GM18499 (cell line): ENCODE results near the gene MON1A.
"Not testable (repeated sequence)": the region's sequence is repeated elsewhere in the genome, so short reads cannot be mapped to it uniquely, and the experiment has no call there.

Source experiments
- ATAC-seq: cut with Tn5 transposase; IDR thresholded peaks from one replicate; pipeline ENCODE4 v1.9.1; 2021; ENCODE audit warnings: moderate number of reproducible peaks; ENCODE audit not compliant: insufficient read depth, unreplicated experiment

MON1A gene, protein sequence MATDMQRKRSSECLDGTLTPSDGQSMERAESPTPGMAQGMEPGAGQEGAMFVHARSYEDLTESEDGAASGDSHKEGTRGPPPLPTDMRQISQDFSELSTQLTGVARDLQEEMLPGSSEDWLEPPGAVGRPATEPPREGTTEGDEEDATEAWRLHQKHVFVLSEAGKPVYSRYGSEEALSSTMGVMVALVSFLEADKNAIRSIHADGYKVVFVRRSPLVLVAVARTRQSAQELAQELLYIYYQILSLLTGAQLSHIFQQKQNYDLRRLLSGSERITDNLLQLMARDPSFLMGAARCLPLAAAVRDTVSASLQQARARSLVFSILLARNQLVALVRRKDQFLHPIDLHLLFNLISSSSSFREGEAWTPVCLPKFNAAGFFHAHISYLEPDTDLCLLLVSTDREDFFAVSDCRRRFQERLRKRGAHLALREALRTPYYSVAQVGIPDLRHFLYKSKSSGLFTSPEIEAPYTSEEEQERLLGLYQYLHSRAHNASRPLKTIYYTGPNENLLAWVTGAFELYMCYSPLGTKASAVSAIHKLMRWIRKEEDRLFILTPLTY

DNA sequence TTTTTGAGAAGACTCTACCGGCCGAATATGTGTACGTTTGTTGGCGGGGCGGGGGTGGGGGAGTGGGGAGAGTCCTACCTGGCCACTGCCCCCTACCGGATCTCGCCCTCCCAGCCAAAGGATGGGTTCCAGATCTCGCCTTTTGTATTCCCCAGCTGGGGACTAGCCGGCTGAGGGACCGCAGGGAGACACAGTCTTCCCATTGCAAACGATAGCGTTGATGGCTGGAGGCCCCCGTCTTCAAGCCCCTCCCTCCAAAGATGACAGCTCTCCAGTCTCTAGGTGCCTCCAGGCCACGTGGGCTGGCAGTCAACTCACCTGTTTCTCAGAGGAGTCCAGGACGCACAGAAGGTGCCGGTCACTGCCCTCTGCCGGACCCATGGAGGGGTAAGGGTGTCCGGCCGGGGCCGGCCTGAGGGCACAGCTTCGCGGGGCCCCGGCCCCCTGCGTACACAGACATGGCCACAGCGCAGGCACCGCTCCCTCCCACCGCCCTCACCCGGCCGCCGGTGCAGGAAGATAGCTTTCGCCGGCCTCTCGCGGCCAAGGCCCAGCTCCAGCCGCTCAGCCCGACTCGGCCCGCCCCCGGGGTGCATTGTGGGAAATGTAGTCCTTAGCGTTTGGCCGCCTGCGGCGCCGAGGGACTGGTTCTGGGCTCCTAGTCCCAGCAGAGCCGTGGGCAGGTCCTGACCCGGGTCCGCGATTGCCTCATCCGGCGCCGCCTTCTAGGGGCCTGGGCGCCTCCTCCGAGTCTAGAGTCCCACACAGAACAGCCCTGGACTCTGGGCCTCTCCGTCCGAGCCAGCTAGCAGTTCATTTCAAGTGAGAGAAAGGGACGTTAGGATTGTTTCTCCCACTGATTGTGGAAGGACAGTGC lies at the start of gene MON1A:
TSS of gene MON1A (minus strand) at position 521 of the 877 bp plus-strand sequence. CDS start 16,465 bp downstream, outside the sequence.
- ATAC-seq, result no peak

DNA sequence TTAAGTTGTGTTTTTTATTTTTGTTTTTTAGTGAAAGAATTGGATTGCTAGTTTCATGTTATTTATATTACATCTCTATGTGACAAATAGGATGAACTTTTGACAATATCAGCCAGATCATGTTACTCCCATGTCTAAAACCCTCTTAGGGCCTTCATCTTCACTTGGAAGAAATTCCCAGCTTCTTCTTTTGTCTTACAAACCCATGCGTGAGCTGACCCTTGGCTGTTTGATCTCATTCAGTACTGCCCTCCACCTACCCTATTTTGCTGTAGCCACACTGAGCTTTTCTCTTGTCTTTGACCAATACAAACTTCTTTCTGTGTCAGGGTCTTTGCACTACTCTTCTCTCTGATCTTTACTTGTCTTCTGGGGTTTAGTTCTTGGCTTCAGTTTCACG lies 47.3 kb upstream of the MON1A start:
- ATAC-seq, result no peak

DNA sequence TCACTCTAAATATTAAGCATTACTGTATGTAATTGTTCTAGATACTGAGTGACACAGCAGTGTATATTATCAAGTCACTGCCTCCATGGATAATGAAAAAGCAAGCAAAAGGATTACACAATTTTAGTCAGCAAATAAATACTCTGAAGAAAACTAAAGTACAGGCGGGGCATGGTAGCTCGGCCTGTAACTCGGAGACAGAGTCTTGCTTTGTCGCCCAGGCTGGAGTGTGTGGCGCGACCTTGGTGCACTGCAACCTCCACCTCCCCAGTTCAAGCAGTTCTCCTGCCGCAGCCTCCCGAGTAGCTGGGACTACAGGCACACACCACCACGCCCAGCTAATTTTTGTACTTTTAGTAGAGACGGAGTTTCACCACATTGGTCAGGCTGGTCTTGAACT lies 43.0 kb upstream of the MON1A start:
- no peak for ATAC-seq

GRCh38 chr3:49968346-49968745 lies 38.7 kb upstream of the MON1A start:
- ATAC-seq, result no peak

GRCh38 chr3:49967291-49967690 lies 37.7 kb upstream of the MON1A start:
- ATAC-seq, result no peak

- no peak for ATAC-seq
Observed at GRCh38 chr3:49966233-49966942, 36.8 kb upstream of the MON1A start.

DNA sequence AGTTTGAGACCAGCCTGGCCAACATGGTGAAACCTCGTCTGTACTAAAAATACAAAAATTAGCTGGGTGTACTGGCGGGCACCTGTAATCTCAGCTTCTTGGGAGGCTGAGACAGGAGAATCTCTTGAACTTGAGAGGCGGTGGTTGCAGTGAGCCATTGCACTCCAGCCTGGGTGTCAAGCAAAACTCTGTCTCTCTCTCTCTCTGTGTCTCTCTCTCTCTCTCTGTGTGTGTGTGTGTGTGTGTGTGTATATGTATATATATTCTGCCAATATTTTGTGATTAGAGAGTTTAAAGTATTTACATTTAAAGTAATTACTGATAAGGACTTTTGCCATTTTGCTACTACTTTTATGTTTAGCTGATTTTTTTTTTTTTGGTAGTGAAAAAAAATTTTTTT lies 26.0 kb upstream of the MON1A start:
- ATAC-seq, result no peak

- no peak for ATAC-seq
Observed at GRCh38 chr3:49952924-49953323, 23.3 kb upstream of the MON1A start.

GRCh38 chr3:49942651-49943050 lies 13.0 kb upstream of the MON1A start:
- no peak for ATAC-seq

DNA sequence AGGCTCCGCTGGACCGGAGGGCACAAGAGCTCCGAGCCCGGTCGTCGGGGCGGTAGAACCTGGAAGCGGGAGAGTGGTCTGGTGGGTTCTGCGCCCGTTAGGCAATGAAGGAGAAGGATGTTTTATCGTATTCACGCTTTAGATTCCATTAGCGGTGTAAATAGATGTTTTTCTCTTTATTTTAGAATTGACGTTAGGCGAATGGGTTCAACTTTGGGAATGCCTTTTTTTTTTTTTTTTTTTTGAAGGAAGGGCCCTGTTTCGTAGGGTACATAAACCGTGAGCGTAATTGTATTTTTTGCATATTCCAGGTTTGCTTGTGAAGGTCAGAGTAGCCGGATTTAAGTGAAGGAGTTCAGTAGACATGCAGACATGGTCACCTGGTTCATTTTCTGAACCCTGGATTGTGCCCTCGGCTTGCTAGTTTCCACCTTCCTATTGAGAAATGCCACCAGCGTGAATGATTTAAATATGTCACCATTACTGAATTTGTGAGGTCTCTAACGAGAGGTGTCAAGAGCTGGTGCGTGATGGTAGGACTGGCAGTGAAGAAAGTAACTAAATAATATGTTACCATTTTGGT lies 11.1 kb upstream of the MON1A start:
- ATAC-seq, result no peak

GRCh38 chr3:49939858-49940666 lies 10.5 kb upstream of the MON1A start, which contains the start of gene RBM6:
Gene RBM6, plus strand, starts transcription at chr3:49940150. Its CDS starts 22,492 bp downstream, at chr3:49962642.
- ATAC-seq, result peak; percentile 70

DNA sequence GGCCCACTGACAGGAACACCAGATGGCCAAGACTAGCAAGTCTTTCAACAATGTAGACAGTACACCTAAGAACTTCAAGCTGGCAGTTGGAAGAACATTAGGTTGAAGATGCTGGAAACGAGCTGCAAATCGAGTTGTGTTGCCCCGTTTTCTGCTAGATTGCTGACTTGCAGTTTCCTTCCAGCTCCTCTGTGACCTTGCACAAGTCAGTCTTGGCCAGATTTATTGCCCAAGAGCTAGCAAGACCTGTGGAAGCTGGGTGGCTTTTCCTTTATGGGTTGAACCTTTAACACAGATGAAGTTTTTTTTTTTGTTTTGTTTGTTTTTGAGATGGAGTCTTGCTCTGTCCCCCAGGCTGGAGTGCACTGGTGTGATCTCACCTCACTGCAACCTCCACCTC lies 7.5 kb upstream of the MON1A start:
- no peak for ATAC-seq

- not testable (repeated sequence) for ATAC-seq
Observed at GRCh38 chr3:49932281-49932680, 2.7 kb upstream of the MON1A start.

GRCh38 chr3:49930922-49931321 lies 1.3 kb upstream of the MON1A start:
- ATAC-seq, result no peak

GRCh38 chr3:49930168-49930690 lies 618 bp upstream of the MON1A start:
- ATAC-seq, result no peak

- ATAC-seq, result no peak
Observed at GRCh38 chr3:49928481-49929017, 1.1 kb downstream of the MON1A start.

DNA sequence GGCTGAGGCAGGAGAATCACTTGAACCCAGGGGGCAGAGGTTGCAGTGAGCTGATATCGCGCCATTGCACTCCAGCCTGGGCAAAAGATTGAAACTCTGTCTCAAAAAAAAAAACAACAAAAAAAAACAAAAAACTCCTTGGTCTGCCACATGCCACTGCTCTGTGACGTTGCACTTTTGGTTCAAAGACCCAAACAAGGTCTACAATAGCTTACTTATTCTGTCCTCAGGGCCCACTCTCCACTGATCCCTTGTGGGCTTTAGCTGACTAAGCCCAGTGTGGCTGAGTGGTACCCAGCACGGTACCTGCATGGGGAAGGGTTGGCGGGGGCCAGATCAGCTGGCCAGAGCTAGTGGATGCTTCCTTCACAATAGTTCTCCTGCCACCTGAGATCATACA lies 1.8 kb downstream of the MON1A start:
- no peak for ATAC-seq

- ATAC-seq, result no peak
Observed at GRCh38 chr3:49926117-49926728, 3.4 kb downstream of the MON1A start.
